ACC112 (cell line): ENCODE data around the gene PCSK6.

ENCODE experiments used
- H2AFZ ChIP-seq: fragments of 200-600 bp; sonication (generic); one replicate; pipeline ENCODE4 v1.6.0; 2017; ENCODE audit warnings: antibody characterized with exemption, low read length; ENCODE audit not compliant: unreplicated experiment
- H3K27ac ChIP-seq: fragments of 200-600 bp; sonication (generic); 2 replicates; pipeline ENCODE4 v1.5.1; 2014; ENCODE audit warnings: low read depth, mild to moderate bottlenecking, antibody characterized with exemption, low read length, moderate library complexity
- H3K27me3 ChIP-seq: fragments of 200-600 bp; sonication (generic); 2 replicates; pipeline ENCODE4 v1.6.1; 2014; ENCODE audit warnings: mild to moderate bottlenecking, antibody characterized with exemption, low read length, moderate library complexity, mixed read lengths; ENCODE audit not compliant: insufficient read depth
- H3K36me3 ChIP-seq: fragments of 200-600 bp; sonication (generic); 2 replicates; pipeline ENCODE4 v1.6.1; 2016; ENCODE audit warnings: mild to moderate bottlenecking, antibody characterized with exemption, low read length, moderate library complexity, mixed read lengths; ENCODE audit not compliant: insufficient read depth
- H3K4me1 ChIP-seq: fragments of 200-600 bp; sonication (generic); one replicate; pipeline ENCODE4 v1.6.1; 2016; ENCODE audit warnings: low read length, mixed read lengths; ENCODE audit not compliant: insufficient read depth, unreplicated experiment, control insufficient read depth
- H3K4me3 ChIP-seq: fragments of 200-600 bp; sonication (generic); 2 replicates; pipeline ENCODE4 v1.5.1; 2014; ENCODE audit warnings: mild to moderate bottlenecking, low read depth, low read length
- H3K79me2 ChIP-seq: fragments of 200-600 bp; sonication (generic); one replicate; pipeline ENCODE4 v1.6.0; 2016; ENCODE audit warnings: low read length; ENCODE audit not compliant: control insufficient read depth, unreplicated experiment, insufficient read depth

The PCSK6 gene

DNA sequence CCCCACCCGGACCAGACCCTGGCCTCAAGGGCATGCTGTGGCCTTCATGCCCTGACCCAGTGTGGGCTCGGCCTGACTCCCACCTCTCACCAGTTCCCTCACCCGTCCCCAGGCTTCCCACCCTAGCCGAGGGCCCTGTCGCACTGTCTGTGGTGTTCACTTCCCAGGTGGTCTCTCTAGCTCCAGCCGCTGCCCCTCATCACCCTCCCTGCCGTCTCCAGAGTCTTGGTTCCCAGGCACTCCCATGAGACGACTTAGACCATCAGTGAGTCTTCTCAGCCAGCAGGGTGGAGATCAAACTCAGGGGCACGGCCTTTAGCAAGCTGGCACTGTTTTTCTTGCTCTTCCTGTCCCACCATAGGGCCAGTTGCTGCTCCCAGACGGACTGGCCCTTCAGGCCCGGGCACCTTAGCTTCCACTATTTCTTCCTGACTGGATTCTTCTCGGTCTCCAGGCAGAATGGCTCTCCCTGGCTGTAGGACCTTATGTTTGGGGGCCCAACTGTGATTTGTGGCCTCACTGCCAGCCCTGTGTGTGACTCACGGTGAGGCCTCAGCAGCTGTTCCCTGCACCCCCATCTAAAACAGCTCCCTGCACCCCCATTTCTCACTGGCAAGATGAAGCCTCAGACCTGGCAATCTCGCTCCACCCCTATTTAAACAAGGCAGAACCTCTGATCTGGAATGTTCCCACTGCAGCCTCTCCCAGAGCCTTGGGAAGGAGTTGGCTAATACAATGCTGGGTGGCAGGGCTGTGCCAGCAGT is 9.4 kb upstream of the PCSK6 start:
- Histone ChIP-seq H3K4me3 (no peak overlapping the region), H3K79me2 (no peaks in the 10 kb centered on the region), H3K27ac (no peak overlapping the region), H2AFZ (no peak overlapping the region), H3K27me3 (peaks cover 31% of the 10 kb centered on the region), H3K4me1 (no peaks in the 10 kb centered on the region), H3K36me3 (no peaks in the 10 kb centered on the region)

- H3K4me3 ChIP-seq = no peak overlapping the region
- H3K4me1 ChIP-seq = no peaks in the 10 kb centered on the region
- no peak overlapping the region for H3K27ac ChIP-seq
- H3K27me3 ChIP-seq = peaks cover 32% of the 10 kb centered on the region
- H3K79me2 ChIP-seq = no peaks in the 10 kb centered on the region
- H2AFZ ChIP-seq = no peak overlapping the region
- H3K36me3 ChIP-seq = no peaks in the 10 kb centered on the region
Observed at GRCh38 chr15:101498076-101498716, 8.7 kb upstream of the PCSK6 start.

GRCh38 chr15:101497484-101498034 is 8.1 kb upstream of the PCSK6 start:
- H3K4me1 ChIP-seq = no peaks in the 10 kb centered on the region
- no peaks in the 10 kb centered on the region for H3K79me2 ChIP-seq
- H3K27ac ChIP-seq = no peak overlapping the region
- no peak overlapping the region for H2AFZ ChIP-seq
- no peak overlapping the region for H3K4me3 ChIP-seq
- H3K36me3 ChIP-seq = no peaks in the 10 kb centered on the region
- peaks cover 32% of the 10 kb centered on the region for H3K27me3 ChIP-seq

- Histone ChIP-seq H3K27me3 (peaks cover 32% of the 10 kb centered on the region), H3K4me1 (no peaks in the 10 kb centered on the region), H3K27ac (no peak overlapping the region), H2AFZ (no peak overlapping the region), H3K4me3 (no peak overlapping the region), H3K79me2 (no peaks in the 10 kb centered on the region), H3K36me3 (no peaks in the 10 kb centered on the region)
Observed at GRCh38 chr15:101497017-101497416, 7.5 kb upstream of the PCSK6 start.

DNA sequence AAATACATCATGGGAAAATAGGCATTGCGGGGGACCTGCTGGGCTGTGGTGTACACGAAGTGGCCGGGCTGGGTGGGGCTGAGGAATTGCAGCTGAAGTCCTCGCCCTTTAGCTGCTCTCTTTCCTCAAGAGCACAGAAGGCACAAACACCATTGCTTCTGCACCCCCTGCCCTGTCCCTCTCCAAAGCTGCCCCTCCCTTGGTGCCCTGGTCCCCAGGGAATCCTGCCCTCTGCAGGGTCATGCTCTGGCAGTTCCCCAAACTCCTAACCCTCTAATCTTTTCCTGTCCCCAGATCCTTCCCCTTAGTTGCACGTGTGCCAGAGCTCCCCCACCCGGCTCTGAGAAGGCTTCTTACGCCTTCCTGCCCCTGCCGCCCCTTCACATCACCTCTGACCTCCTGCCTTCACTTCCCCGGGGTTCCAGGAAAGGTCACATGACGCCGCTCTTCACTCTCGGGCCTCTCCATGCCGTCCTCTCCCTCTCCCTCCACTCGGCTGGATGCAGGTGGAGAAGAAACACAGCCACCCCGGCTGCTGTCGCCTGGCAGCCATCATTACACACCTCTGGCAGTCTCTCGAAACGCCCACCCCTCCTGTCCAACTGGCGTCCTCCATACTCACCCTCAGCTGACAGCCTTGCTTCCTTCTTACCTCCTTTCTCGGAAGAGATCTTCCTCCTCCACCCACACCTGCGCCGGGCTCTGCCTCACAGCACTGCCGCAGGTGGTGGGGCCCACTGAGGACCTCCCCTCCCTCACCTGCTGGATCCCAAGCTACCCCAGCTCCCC is 6.9 kb upstream of the PCSK6 start:
- no peak overlapping the region for H2AFZ ChIP-seq

GRCh38 chr15:101495334-101496197 is 6.1 kb upstream of the PCSK6 start:
- Histone ChIP-seq H3K36me3 (no peaks in the 10 kb centered on the region), H2AFZ (no peak overlapping the region), H3K27ac (no peak overlapping the region), H3K27me3 (peaks cover 42% of the 10 kb centered on the region), H3K4me1 (no peaks in the 10 kb centered on the region), H3K4me3 (no peak overlapping the region), H3K79me2 (no peaks in the 10 kb centered on the region)

More for the DNA sequence above, 6.9 kb upstream of the PCSK6 start:
- H3K27me3 ChIP-seq = peaks cover 35% of the 10 kb centered on the region
- no peak overlapping the region for H3K27ac ChIP-seq
- H3K79me2 ChIP-seq = no peaks in the 10 kb centered on the region
- no peak overlapping the region for H3K4me3 ChIP-seq
- no peaks in the 10 kb centered on the region for H3K4me1 ChIP-seq
- no peaks in the 10 kb centered on the region for H3K36me3 ChIP-seq

GRCh38 chr15:101494251-101494796 is 4.8 kb upstream of the PCSK6 start:
- H3K27ac ChIP-seq = no peak overlapping the region
- no peaks in the 10 kb centered on the region for H3K36me3 ChIP-seq
- H2AFZ ChIP-seq = no peak overlapping the region
- H3K79me2 ChIP-seq = no peaks in the 10 kb centered on the region
- H3K27me3 ChIP-seq = peaks cover 46% of the 10 kb centered on the region
- H3K4me1 ChIP-seq = no peaks in the 10 kb centered on the region
- H3K4me3 ChIP-seq = no peak overlapping the region

DNA sequence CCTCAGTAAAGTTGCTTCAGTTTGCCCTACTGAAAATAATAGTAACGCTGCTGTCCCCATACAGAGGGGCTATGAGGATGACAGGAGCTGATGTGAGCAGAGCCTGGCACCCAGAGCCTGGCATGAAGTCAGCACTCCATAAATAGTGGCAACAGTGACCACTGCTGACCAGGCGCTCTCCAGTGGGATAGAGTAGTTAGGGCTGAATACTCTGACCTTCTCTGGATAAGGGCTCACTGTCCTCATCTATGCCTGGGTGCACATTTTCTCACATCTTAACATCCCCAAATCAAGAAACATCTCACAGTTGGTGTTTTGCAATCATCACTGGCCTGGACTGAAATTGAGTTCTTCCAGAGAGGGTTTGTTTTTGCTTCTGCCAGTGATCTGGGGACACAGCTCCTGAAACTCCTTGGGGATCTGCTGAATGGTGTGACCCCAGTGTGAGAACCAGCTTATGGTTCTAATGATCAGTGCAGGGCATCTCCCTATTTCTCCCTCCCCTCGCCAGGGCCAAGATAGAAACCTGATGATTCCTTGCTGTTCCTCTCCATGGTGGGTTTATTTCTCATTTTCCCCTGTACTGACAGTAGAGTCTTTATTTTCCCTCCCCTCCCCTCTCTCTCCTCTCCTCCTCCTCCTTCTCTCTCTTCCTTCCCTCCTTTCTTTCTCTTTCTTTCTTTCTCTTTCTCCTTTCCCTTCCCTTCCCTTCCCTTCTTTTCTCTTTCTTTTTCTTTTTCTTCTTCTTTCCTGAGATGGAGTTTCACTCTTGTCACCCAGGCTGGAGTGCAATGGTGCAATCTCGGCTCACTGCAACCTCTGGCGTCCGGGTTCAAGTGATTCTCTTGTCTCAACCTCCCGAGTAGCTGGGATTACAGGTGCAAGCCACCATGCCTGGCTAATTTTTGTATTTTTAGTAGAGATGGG is 3.5 kb upstream of the PCSK6 start:
- Histone ChIP-seq H3K4me3 (no peak overlapping the region), H2AFZ (no peak overlapping the region), H3K79me2 (no peaks in the 10 kb centered on the region), H3K27me3 (peaks cover 54% of the 10 kb centered on the region), H3K4me1 (no peaks in the 10 kb centered on the region), H3K27ac (no peak overlapping the region), H3K36me3 (no peaks in the 10 kb centered on the region)
